ENCODE results near the gene ABCF2.

ABCF2 gene

DNA sequence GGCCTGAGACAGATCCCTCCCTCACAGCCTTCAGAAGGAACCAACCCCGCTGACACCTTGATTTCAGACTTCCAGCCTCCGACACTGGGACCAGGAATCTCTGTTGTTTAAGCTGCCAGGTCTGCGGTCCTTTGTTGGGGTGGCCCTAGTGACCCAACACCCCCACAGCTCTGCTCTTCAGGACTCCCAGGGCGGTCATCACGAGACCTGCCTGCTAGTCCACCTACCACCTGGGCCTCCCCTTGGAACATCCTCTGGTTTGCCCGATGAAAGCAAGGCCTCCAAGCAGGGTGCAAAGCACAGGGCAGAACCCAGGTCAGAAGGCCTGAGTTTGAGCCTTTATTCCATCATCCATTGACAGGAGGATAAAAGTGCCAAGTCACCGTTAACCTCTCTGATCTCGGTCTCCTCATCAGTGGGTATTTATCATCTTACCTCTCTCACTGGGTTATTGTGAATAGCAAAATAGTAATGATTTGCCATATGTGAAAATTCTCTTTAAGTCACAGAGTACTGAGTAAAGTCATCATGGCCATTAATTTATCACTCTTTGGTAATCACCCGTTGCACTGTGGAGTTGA lies 38.4 kb upstream of the ABCF2 start:
- Histone ChIP-seq H3K9me3 (ENCODE audit: insufficient read depth, low read depth, low read length) (no peaks in the 10 kb centered on the region), H3K27me3 (ENCODE audit: insufficient read depth, low read length) (peaks cover 5% of the 10 kb centered on the region; the same call in 1 of the 2 replicates), H3K4me3 (ENCODE audit: low read length) (no peak overlapping the region), H3K4me1 (ENCODE audit: insufficient read depth, low read length) (no peaks in the 10 kb centered on the region), H3K36me3 (ENCODE audit: insufficient read depth, low read length) (no peaks in the 10 kb centered on the region), H3K27ac (ENCODE audit: low read depth, low read length) (no peak overlapping the region), H3K9ac (ENCODE audit: low read depth, low read length) (no peak overlapping the region)
- 91% methylated on average over 9 of the region's 9 CpGs for WGBS

DNA sequence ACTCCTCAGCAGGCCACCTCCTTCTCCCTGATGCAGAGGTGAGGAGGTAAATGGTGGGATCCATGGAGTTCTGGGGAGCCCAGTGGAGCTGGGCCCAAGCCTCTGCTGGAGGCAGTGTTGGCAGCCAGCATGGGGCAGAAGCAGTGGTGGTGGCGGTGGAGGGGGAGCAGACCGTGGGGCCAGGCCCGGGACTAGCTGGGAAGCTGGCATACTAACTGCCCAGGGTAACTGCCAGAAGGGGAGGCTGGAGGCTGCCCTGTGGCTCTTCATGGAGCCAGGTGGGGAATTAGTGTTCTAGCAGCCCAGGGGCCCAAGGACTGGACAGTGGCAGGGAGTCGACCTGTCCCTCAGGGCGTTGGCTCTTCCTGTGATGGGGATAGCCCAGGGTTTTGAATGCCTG lies 37.6 kb upstream of the ABCF2 start:
- Histone ChIP-seq H3K36me3 (ENCODE audit: insufficient read depth, low read length) (no peaks in the 10 kb centered on the region), H3K27ac (ENCODE audit: low read depth, low read length) (no peak overlapping the region)
- whole genome bisulfite sequencing = 78% methylated on average over 5 of the region's 5 CpGs

DNA sequence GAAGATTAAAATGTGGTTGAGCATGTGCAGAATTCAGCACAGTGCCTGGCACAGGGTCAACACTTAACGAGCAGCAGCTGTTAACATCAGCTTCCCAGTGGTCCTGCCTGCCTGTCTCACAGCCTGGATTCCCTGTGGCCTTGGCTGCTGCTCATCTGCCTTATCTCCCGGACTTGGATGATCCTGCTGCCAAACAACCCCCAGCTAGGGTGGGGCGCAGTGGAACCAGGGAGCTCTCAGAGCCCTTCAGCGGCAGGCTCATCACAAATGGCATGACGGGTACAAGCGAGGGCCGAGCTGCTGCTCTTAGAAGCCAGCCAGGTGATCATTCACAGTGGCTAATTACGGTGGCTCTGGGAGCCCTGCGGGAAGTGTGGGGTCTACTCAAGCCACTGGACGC lies 34.5 kb upstream of the ABCF2 start:
- no peaks in the 10 kb centered on the region for H3K36me3 ChIP-seq (ENCODE audit: insufficient read depth, low read length)
- no peak overlapping the region for H3K9ac ChIP-seq (ENCODE audit: low read depth, low read length)
- no peaks in the 10 kb centered on the region for H3K4me1 ChIP-seq (ENCODE audit: insufficient read depth, low read length)
- H3K27me3 ChIP-seq (ENCODE audit: insufficient read depth, low read length) = peaks cover 11% of the 10 kb centered on the region; the same call in 1 of the 2 replicates
- H3K27ac ChIP-seq (ENCODE audit: low read depth, low read length) = no peak overlapping the region
- WGBS = 83% methylated on average over 10 of the region's 10 CpGs
- no peak overlapping the region for H3K4me3 ChIP-seq (ENCODE audit: low read length)
- H3K9me3 ChIP-seq (ENCODE audit: insufficient read depth, low read depth, low read length) = no peaks in the 10 kb centered on the region

More for the DNA sequence above, 37.6 kb upstream of the ABCF2 start:
- no peaks in the 10 kb centered on the region for H3K4me1 ChIP-seq (ENCODE audit: insufficient read depth, low read length)
- H3K9ac ChIP-seq (ENCODE audit: low read depth, low read length) = no peak overlapping the region
- peaks cover 8% of the 10 kb centered on the region; the same call in 1 of the 2 replicates for H3K27me3 ChIP-seq (ENCODE audit: insufficient read depth, low read length)
- H3K4me3 ChIP-seq (ENCODE audit: low read length) = no peak overlapping the region
- no peaks in the 10 kb centered on the region for H3K9me3 ChIP-seq (ENCODE audit: insufficient read depth, low read depth, low read length)

DNA sequence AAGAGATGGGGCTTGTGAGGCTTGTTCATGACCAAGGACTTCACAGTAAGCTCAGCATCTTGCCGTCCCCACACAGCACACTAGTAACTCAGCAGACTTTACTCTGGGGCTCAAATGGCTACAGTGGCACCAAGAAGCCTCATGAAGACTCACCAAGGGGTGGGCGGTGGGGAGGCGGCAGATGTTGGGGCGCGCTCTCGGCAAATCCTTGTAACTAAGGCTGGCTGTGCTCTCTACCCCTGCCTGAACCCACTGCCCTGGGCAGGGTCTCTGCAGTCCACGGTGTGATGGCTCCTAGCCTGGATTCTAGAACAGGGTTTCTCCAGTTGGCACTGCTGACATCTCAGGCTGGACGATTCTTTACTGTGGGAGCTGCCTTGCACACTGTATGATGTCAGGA lies 33.9 kb upstream of the ABCF2 start:
- Histone ChIP-seq H3K27me3 (ENCODE audit: insufficient read depth, low read length) (peaks cover 11% of the 10 kb centered on the region; the same call in 1 of the 2 replicates), H3K9ac (ENCODE audit: low read depth, low read length) (no peak overlapping the region), H3K9me3 (ENCODE audit: insufficient read depth, low read depth, low read length) (no peaks in the 10 kb centered on the region), H3K27ac (ENCODE audit: low read depth, low read length) (no peak overlapping the region), H3K36me3 (ENCODE audit: insufficient read depth, low read length) (no peaks in the 10 kb centered on the region), H3K4me1 (ENCODE audit: insufficient read depth, low read length) (no peaks in the 10 kb centered on the region), H3K4me3 (ENCODE audit: low read length) (no peak overlapping the region)
- 92% methylated on average over 8 of the region's 8 CpGs for WGBS

DNA sequence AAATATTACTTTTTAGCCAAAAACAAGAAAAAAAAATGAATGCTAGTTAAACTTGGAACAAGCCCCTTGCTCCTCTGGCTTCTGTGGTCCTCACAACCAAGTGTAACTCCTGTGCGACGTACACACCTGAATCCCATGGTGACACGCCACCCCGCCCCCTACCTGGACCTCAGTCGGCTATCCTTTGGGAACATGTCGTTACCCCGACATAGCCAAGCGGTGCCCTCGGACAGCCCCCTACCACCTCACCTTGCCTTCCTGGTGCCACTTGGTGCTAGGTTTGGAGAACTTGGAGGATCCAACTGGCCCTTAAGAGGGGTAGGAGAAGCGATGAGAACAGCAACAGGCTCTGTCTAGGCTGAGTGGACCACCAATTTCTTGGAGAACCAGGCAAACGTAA lies 33.5 kb upstream of the ABCF2 start:
- Histone ChIP-seq H3K36me3 (ENCODE audit: insufficient read depth, low read length) (no peaks in the 10 kb centered on the region), H3K9ac (ENCODE audit: low read depth, low read length) (no peak overlapping the region), H3K4me1 (ENCODE audit: insufficient read depth, low read length) (no peaks in the 10 kb centered on the region), H3K27me3 (ENCODE audit: insufficient read depth, low read length) (peaks cover 13% of the 10 kb centered on the region; the same call in 1 of the 2 replicates), H3K27ac (ENCODE audit: low read depth, low read length) (no peak overlapping the region), H3K4me3 (ENCODE audit: low read length) (no peak overlapping the region), H3K9me3 (ENCODE audit: insufficient read depth, low read depth, low read length) (no peaks in the 10 kb centered on the region)
- 90% methylated on average over 11 of the region's 11 CpGs for WGBS

DNA sequence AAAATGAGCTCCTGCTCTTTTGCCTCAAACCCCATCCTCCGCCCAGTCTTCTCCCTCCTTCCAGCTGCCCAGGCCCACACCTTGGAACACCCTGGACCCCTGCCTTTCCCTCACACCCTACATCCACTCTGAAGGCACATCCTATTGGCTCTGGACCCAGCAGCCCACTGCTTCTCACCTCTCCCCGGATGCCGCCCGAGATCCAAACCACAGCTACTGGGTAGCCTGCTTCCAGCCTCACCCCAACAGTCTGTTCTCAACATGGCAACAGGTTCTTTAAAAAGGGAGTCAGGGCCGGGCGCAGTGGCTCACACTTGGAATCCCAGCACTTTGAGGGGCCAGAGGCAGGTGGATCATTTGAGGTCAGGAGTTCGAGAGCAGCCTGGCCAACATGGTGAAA lies 31.0 kb upstream of the ABCF2 start:
- Histone ChIP-seq H3K9ac (ENCODE audit: low read depth, low read length) (no peak overlapping the region), H3K4me1 (ENCODE audit: insufficient read depth, low read length) (peaks cover 4% of the 10 kb centered on the region; the same call in 1 of the 2 replicates), H3K27me3 (ENCODE audit: insufficient read depth, low read length) (peaks cover 37% of the 10 kb centered on the region), H3K9me3 (ENCODE audit: insufficient read depth, low read depth, low read length) (no peaks in the 10 kb centered on the region), H3K36me3 (ENCODE audit: insufficient read depth, low read length) (no peaks in the 10 kb centered on the region), H3K4me3 (ENCODE audit: low read length) (no peak overlapping the region), H3K27ac (ENCODE audit: low read depth, low read length) (no peak overlapping the region)
- 93% methylated on average over 7 of the region's 7 CpGs for WGBS

DNA sequence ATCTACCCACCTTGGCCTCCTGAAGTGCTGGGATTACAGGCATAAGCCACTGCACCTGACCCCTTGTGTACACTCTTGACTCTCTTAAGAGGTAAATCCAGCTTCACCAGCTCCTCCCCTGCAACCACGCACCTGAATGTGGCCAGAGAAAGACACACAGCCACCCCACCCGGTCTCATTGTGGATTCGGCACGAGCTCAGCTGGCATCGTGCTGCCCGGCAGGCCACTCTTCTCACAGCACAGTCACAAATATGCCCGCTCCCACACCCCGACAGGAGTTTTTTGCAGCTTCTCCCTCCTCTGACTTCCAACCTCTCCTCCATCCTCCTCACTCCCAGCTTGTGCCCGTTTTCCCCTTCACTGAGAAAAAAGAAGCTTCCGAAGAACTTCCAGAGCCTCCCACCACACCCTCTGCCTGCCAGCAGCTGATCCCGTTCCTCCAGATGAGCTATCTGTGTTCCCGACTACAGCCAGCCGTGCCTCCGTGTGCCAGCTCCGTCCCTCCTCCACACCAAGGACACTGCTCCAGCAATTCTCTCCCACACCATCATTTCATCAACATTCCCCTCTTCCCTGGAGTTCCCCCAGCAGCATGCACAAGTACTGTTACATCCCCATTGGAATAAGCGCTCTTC lies 29.5 kb upstream of the ABCF2 start:
- H3K9me3 ChIP-seq (ENCODE audit: insufficient read depth, low read depth, low read length) = no peaks in the 10 kb centered on the region
- peaks cover 8% of the 10 kb centered on the region for H3K4me1 ChIP-seq (ENCODE audit: insufficient read depth, low read length)
- H3K36me3 ChIP-seq (ENCODE audit: insufficient read depth, low read length) = no peaks in the 10 kb centered on the region
- H3K27me3 ChIP-seq (ENCODE audit: insufficient read depth, low read length) = peaks cover 44% of the 10 kb centered on the region
- no peak overlapping the region for H3K4me3 ChIP-seq (ENCODE audit: low read length)
- no peak overlapping the region for H3K9ac ChIP-seq (ENCODE audit: low read depth, low read length)
- H3K27ac ChIP-seq (ENCODE audit: low read depth, low read length) = no peak overlapping the region
- 73% methylated on average over 16 of the region's 16 CpGs for WGBS

DNA sequence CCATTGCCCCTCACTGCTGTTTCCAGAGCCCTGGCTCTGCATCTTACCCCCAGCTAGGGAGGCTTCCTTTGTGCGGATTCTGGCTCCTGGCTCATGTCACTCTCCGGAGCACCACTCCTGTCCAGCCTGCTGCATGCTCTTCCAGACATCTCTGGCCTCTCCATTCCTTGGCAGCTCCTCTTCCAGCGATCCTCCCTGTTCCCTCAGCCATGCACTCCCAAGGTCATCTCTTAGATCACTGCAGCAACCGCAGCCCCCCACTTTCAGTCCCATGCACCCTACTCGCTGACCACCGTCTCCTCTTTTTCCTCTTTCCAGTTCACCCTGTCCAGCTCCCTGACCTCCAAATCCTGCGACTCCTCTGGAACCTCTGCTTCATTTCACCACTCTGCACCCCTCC lies 28.4 kb upstream of the ABCF2 start:
- Histone ChIP-seq H3K4me1 (ENCODE audit: insufficient read depth, low read length) (peaks cover 13% of the 10 kb centered on the region), H3K36me3 (ENCODE audit: insufficient read depth, low read length) (no peaks in the 10 kb centered on the region), H3K4me3 (ENCODE audit: low read length) (no peak overlapping the region), H3K27me3 (ENCODE audit: insufficient read depth, low read length) (peaks cover 49% of the 10 kb centered on the region), H3K27ac (ENCODE audit: low read depth, low read length) (no peak overlapping the region), H3K9ac (ENCODE audit: low read depth, low read length) (no peak overlapping the region), H3K9me3 (ENCODE audit: insufficient read depth, low read depth, low read length) (no peaks in the 10 kb centered on the region)
- 80% methylated on average over 7 of the region's 7 CpGs for WGBS

DNA sequence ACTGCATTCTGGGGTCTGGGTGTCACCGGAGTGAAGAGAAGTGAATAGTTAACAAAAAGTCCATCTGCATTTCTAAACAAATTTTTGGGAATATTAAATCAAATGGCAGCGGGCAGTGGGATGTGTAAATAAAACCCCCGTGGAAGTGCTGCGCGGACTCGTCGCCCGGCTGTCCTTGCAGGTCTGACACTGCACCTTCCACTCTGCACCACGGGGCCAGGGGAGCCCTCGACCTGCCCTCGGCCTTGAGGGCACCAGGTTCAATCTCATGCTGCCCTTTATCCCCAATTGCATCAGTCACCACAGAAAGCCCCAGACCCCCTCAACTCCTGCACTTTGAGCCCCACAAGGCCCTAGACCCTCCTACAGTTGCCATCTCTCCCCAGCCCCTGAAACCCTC lies 27.8 kb upstream of the ABCF2 start:
- H3K4me3 ChIP-seq (ENCODE audit: low read length) = no peak overlapping the region
- H3K9me3 ChIP-seq (ENCODE audit: insufficient read depth, low read depth, low read length) = no peaks in the 10 kb centered on the region
- WGBS = 90% methylated on average over 11 of the region's 11 CpGs
- H3K9ac ChIP-seq (ENCODE audit: low read depth, low read length) = no peak overlapping the region
- no peak overlapping the region for H3K27ac ChIP-seq (ENCODE audit: low read depth, low read length)
- no peaks in the 10 kb centered on the region for H3K36me3 ChIP-seq (ENCODE audit: insufficient read depth, low read length)
- peaks cover 52% of the 10 kb centered on the region for H3K27me3 ChIP-seq (ENCODE audit: insufficient read depth, low read length)
- peaks cover 17% of the 10 kb centered on the region for H3K4me1 ChIP-seq (ENCODE audit: insufficient read depth, low read length)

DNA sequence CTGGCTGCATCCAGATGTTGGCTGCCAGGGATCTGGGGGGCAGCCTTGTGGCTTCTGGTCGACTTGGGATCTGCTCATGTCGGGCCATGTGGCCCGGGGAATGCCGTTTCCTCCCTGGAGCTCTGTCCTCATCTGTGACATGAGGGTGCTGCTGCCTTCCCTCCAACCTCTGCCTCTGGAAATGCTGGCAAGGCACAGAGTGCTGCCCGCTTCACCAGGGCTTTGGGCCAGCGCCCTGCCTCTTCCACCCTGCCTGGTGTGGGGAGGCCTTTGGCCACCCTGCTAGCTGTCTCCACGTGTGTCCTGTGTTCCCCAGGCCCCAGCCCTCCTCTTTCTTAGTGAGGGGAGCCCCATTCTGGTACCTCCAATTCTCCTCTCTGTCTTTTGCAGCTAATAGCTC lies 27.3 kb upstream of the ABCF2 start:
- WGBS = 79% methylated on average over 7 of the region's 7 CpGs
- no peak overlapping the region for H3K4me3 ChIP-seq (ENCODE audit: low read length)
- H3K36me3 ChIP-seq (ENCODE audit: insufficient read depth, low read length) = no peaks in the 10 kb centered on the region
- H3K27me3 ChIP-seq (ENCODE audit: insufficient read depth, low read length) = peaks cover 57% of the 10 kb centered on the region
- H3K27ac ChIP-seq (ENCODE audit: low read depth, low read length) = no peak overlapping the region
- peaks cover 18% of the 10 kb centered on the region for H3K4me1 ChIP-seq (ENCODE audit: insufficient read depth, low read length)
- H3K9me3 ChIP-seq (ENCODE audit: insufficient read depth, low read depth, low read length) = no peaks in the 10 kb centered on the region
- no peak overlapping the region for H3K9ac ChIP-seq (ENCODE audit: low read depth, low read length)

DNA sequence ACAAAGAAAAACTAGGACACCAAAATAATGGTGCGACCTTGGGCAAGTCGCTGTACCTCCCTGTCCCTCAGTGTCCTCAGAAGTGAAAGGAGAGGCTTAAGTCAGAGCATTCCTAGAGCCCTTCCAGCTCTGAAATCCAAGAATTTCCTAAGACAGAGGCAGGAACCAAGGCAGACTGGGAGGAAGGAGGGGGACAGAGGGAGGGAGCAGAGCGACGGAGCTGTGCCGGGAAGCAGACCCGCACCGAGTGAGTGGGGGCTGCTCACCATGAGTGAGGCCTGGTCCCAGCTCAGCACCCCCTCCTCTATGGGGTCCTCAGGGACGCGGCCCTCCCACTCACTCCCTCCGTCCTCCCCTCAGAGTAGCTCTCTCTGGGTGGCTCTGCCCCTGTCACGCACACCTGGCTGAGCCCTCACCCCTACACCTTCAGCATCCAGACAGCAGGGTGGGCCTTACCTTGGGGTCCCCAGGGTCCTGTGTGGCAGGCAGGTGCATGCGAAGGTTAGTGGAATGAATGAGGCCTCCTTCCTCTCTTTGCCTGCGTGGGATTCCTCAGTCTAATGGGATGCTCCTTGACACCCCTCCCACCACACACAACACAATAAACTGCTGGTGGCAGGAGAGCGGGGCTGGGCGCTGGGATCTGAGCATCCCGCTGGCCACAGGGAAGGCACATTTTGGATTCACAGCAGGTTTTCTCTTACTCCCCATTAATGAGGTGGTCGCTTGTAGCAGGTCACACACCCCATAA lies 26.1 kb upstream of the ABCF2 start:
- Histone ChIP-seq H3K4me1 (ENCODE audit: insufficient read depth, low read length) (peaks cover 18% of the 10 kb centered on the region), H3K36me3 (ENCODE audit: insufficient read depth, low read length) (no peaks in the 10 kb centered on the region), H3K9me3 (ENCODE audit: insufficient read depth, low read depth, low read length) (no peaks in the 10 kb centered on the region), H3K9ac (ENCODE audit: low read depth, low read length) (no peak overlapping the region), H3K27me3 (ENCODE audit: insufficient read depth, low read length) (peaks cover 69% of the 10 kb centered on the region), H3K27ac (ENCODE audit: low read depth, low read length) (no peak overlapping the region), H3K4me3 (ENCODE audit: low read length) (peak overlapping the region; percentile 70)
- 44% methylated on average over 17 of the region's 17 CpGs for WGBS
